ENCODE results near the gene ALOX5. TPM values are rescaled to one million over a fixed set of nuclear protein-coding genes. Genes with fewer than 3 reads are reported as not detected.

ALOX5 gene
- polyA plus RNA-seq, 1 of the 3 experiments (the other 2 are of a cell fraction), result not detected

DNA sequence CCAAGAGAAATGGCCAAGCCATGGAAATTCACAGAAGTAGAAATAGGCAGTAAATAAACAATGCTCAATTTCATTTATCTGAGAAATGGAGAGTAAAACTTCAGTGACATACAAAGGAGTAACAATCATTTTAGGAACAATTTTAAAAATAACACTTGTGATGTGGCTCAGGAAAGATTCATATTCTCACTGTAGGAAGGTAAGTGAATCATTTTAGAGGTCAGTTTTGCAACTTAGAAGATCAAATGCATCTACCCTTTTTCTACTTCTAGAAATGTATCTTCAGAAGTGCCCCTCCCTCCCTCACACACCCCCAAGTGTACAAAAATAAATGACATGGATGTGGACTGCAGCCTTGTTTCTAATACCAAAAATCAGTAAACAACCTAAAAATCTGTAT lies 78.3 kb downstream of the ALOX5 start:
- no peaks in the 10 kb centered on the region for H3K36me3 ChIP-seq (replicated peaks in 1 of 2; ENCODE audit: control insufficient read depth in 1 of 2, insufficient read depth in 2 of 2, low read length in 1 of 2)
- H3K4me3 ChIP-seq (ENCODE audit: low read depth in 2 of 2, low read length in 1 of 2), result no peak overlapping the region
- DNase-seq, result no peak
- TF ChIP-seq FOSL2 (IDR thresholded peaks at IDR 0.05; ENCODE audit: borderline replicate concordance, low read depth) (no peak), MEF2A (IDR thresholded peaks at IDR 0.05; ENCODE audit: borderline replicate concordance, low read depth) (no peak), GATA2 (CRISPR knock-in tag; IDR thresholded peaks at IDR 0.05) (no peak), NRF1 (IDR thresholded peaks at IDR 0.05; ENCODE audit: low read depth, low read length) (no peak), CHD2 (IDR thresholded peaks at IDR 0.05; ENCODE audit: low read length, partially characterized antibody) (no peak), POLR2AphosphoS5 (IDR thresholded peaks at IDR 0.05; ENCODE audit: low read depth, low read length) (no peak)
- no peaks in the 10 kb centered on the region for H3K9me3 ChIP-seq
- H2AFZ ChIP-seq (ENCODE audit: low read depth), result no peak overlapping the region
- H3K4me1 ChIP-seq (ENCODE audit: control insufficient read depth in 1 of 2, insufficient read depth in 2 of 2, low read depth in 1 of 2, low read length in 1 of 2), result peaks cover 0 to 17% of the 10 kb centered on the region in 2 experiments; a peak in 1 of 4 replicates
- no peaks in the 10 kb centered on the region for H3F3A ChIP-seq (replicated peaks; ENCODE audit: insufficient read depth)
- no peaks in the 10 kb centered on the region for H3K9me2 ChIP-seq
- H4K20me1 ChIP-seq (ENCODE audit: insufficient read depth), result no peaks in the 10 kb centered on the region
- no peak overlapping the region for H3K27ac ChIP-seq (ENCODE audit: low read depth in 2 of 2, low read length in 1 of 2)
- H3K27me3 ChIP-seq (ENCODE audit: insufficient read depth), result no peaks in the 10 kb centered on the region
- ChIA-PET POLR2A (no interaction called here), CTCF (interaction anchor here (1.0 to 2.1 kb wide), 2 partner anchors 13 to 217 kb away, joined by 3 to 18 read pairs; no protein-coding TSS in a partner anchor)
- no peaks in the 10 kb centered on the region for H3K79me2 ChIP-seq (ENCODE audit: insufficient read depth)
- no peak overlapping the region for H3K9ac ChIP-seq
- no peak overlapping the region for H3K4me2 ChIP-seq

DNA sequence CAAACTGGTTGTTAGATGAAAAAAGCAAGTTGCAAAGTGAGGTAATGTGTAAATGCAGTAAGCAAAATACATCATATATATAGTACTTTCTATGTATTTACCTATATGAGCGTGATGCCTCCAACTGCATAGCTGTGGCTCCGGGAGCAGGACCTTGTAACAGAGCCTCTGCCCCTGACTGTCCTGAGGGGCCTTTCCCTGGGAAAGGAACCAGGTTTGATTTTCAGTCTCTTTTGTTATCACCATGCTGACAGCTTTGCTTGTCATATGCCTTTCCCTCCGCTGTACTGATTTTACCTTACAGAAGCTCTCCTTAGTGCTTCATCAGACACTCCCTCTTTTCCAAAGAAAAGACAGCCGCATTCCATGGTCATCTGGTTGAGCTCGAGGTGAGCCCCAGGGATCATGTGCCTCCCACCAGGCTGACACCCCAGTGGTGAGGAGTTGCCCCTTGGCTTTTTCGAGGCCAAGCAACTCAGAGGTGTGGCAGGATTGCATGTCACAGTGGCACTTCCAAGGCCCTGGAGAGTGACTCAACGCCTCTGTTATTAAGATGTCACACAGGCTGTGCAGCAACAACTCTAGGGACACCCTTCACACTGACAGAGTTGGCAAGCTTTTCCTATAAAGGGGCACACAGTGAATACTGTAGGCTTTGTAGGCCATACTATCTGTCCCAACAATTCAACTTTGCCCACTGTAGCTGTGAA lies 78.9 kb downstream of the ALOX5 start:
- no peak overlapping the region for H2AFZ ChIP-seq (ENCODE audit: low read depth)
- CTCF ChIA-PET, result interaction anchor here (0.6 to 2.1 kb wide), 4 partner anchors 12 to 218 kb away, joined by 3 to 18 read pairs (median 5); no protein-coding TSS in a partner anchor
- no peaks in the 10 kb centered on the region for H3K27me3 ChIP-seq (ENCODE audit: insufficient read depth)
- no peak overlapping the region for H3K4me3 ChIP-seq (ENCODE audit: low read depth in 2 of 2, low read length in 1 of 2)
- H3F3A ChIP-seq (replicated peaks; ENCODE audit: insufficient read depth), result no peaks in the 10 kb centered on the region
- H3K36me3 ChIP-seq (replicated peaks in 1 of 2; ENCODE audit: control insufficient read depth in 1 of 2, insufficient read depth in 2 of 2, low read length in 1 of 2), result peaks cover 0 to 3% of the 10 kb centered on the region in 2 experiments
- H3K4me2 ChIP-seq, result no peak overlapping the region
- DNase-seq, result no peak
- H3K79me2 ChIP-seq (ENCODE audit: insufficient read depth), result no peaks in the 10 kb centered on the region
- TF ChIP-seq, protein P1, sequence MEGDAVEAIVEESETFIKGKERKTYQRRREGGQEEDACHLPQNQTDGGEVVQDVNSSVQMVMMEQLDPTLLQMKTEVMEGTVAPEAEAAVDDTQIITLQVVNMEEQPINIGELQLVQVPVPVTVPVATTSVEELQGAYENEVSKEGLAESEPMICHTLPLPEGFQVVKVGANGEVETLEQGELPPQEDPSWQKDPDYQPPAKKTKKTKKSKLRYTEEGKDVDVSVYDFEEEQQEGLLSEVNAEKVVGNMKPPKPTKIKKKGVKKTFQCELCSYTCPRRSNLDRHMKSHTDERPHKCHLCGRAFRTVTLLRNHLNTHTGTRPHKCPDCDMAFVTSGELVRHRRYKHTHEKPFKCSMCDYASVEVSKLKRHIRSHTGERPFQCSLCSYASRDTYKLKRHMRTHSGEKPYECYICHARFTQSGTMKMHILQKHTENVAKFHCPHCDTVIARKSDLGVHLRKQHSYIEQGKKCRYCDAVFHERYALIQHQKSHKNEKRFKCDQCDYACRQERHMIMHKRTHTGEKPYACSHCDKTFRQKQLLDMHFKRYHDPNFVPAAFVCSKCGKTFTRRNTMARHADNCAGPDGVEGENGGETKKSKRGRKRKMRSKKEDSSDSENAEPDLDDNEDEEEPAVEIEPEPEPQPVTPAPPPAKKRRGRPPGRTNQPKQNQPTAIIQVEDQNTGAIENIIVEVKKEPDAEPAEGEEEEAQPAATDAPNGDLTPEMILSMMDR (IDR thresholded peaks at IDR 0.05), result no peak
- TF ChIP-seq IRF3 (IDR thresholded peaks at IDR 0.05; ENCODE audit: low read depth, low read length), result no peak
- no peak for TF ChIP-seq RCOR1 (IDR thresholded peaks at IDR 0.05; ENCODE audit: low read length)
- no peak for TF ChIP-seq TCF12 (IDR thresholded peaks at IDR 0.05)
- TF ChIP-seq TEAD4 (IDR thresholded peaks at IDR 0.05; ENCODE audit: borderline replicate concordance, insufficient read depth), result no peak
- no peak for TF ChIP-seq FOXM1 (IDR thresholded peaks at IDR 0.05; ENCODE audit: low read depth)
- TF ChIP-seq, protein P2, sequence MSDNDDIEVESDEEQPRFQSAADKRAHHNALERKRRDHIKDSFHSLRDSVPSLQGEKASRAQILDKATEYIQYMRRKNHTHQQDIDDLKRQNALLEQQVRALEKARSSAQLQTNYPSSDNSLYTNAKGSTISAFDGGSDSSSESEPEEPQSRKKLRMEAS (IDR thresholded peaks at IDR 0.05; ENCODE audit: low read depth), result no peak
- TF ChIP-seq RAD21 (IDR thresholded peaks at IDR 0.05; ENCODE audit: low read length), result no peak
- TF ChIP-seq RFX5 (IDR thresholded peaks at IDR 0.05; ENCODE audit: low read length), result no peak
- TF ChIP-seq POLR2AphosphoS5 (IDR thresholded peaks at IDR 0.05; ENCODE audit: low read depth, low read length), result no peak
- no peak for TF ChIP-seq CHD2 (IDR thresholded peaks at IDR 0.05; ENCODE audit: low read length, partially characterized antibody)
- TF ChIP-seq, protein P3, sequence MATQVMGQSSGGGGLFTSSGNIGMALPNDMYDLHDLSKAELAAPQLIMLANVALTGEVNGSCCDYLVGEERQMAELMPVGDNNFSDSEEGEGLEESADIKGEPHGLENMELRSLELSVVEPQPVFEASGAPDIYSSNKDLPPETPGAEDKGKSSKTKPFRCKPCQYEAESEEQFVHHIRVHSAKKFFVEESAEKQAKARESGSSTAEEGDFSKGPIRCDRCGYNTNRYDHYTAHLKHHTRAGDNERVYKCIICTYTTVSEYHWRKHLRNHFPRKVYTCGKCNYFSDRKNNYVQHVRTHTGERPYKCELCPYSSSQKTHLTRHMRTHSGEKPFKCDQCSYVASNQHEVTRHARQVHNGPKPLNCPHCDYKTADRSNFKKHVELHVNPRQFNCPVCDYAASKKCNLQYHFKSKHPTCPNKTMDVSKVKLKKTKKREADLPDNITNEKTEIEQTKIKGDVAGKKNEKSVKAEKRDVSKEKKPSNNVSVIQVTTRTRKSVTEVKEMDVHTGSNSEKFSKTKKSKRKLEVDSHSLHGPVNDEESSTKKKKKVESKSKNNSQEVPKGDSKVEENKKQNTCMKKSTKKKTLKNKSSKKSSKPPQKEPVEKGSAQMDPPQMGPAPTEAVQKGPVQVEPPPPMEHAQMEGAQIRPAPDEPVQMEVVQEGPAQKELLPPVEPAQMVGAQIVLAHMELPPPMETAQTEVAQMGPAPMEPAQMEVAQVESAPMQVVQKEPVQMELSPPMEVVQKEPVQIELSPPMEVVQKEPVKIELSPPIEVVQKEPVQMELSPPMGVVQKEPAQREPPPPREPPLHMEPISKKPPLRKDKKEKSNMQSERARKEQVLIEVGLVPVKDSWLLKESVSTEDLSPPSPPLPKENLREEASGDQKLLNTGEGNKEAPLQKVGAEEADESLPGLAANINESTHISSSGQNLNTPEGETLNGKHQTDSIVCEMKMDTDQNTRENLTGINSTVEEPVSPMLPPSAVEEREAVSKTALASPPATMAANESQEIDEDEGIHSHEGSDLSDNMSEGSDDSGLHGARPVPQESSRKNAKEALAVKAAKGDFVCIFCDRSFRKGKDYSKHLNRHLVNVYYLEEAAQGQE (IDR thresholded peaks at IDR 0.05; ENCODE audit: low read depth, low read length), result no peak
- TF ChIP-seq RXRA (IDR thresholded peaks at IDR 0.05; ENCODE audit: borderline replicate concordance, low read depth), result no peak
- TF ChIP-seq FOXJ3 (CRISPR knock-in tag; IDR thresholded peaks at IDR 0.05), result no peak
- no peak for TF ChIP-seq GABPA (IDR thresholded peaks at IDR 0.05; ENCODE audit: low read depth)
- TF ChIP-seq, protein P4, sequence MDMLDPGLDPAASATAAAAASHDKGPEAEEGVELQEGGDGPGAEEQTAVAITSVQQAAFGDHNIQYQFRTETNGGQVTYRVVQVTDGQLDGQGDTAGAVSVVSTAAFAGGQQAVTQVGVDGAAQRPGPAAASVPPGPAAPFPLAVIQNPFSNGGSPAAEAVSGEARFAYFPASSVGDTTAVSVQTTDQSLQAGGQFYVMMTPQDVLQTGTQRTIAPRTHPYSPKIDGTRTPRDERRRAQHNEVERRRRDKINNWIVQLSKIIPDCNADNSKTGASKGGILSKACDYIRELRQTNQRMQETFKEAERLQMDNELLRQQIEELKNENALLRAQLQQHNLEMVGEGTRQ (IDR thresholded peaks at IDR 0.05; ENCODE audit: borderline replicate concordance, low read depth, low read length), result no peak
- no peak for TF ChIP-seq GATA2 (CRISPR knock-in tag; IDR thresholded peaks at IDR 0.05)
- H3K9me3 ChIP-seq, result no peaks in the 10 kb centered on the region
- no peaks in the 10 kb centered on the region for H3K9me2 ChIP-seq
- POLR2A ChIA-PET, result no interaction called here
- H3K4me1 ChIP-seq (ENCODE audit: control insufficient read depth in 1 of 2, insufficient read depth in 2 of 2, low read depth in 1 of 2, low read length in 1 of 2), result peaks cover 0 to 17% of the 10 kb centered on the region in 2 experiments; a peak in 1 of 4 replicates
- H4K20me1 ChIP-seq (ENCODE audit: insufficient read depth), result no peaks in the 10 kb centered on the region
- WGBS (ENCODE audit: low lambda C conversion rate), result 79% methylated on average over 5 of the region's 7 CpGs
- H3K27ac ChIP-seq (ENCODE audit: low read depth in 2 of 2, low read length in 1 of 2), result no peak overlapping the region
- no peak overlapping the region for H3K9ac ChIP-seq

Measured in SK-N-SH (cell line).